SU-DHL-6 (cell line): ENCODE measurements around the gene ENKD1.

Source experiments
- H2AFZ ChIP-seq: fragments of 200-600 bp; sonication (generic); 2 replicates; pipeline ENCODE4 v1.6.1; 2014; ENCODE audit warnings: low read depth, mild to moderate bottlenecking, moderate library complexity, mixed read lengths, antibody characterized with exemption, low read length; ENCODE audit not compliant: severe bottlenecking
- H3F3A ChIP-seq: fragments of 200-600 bp; shearing (Covaris generic); 2 replicates; pipeline ENCODE4 v1.6.0; 2016; ENCODE audit warnings: antibody characterized with exemption, mild to moderate bottlenecking; ENCODE audit not compliant: insufficient read depth
- H3K27ac ChIP-seq: fragments of 200-600 bp; sonication (generic); 2 replicates; pipeline ENCODE4 v1.5.1; 2016; ENCODE audit warnings: low read depth, mild to moderate bottlenecking, low read length, moderate library complexity, mixed read lengths
- H3K27me3 ChIP-seq: fragments of 200-600 bp; sonication (generic), shearing (Covaris generic); 2 replicates; pipeline ENCODE4 v1.6.0; 2014; ENCODE audit warnings: mild to moderate bottlenecking, low read length
- H3K36me3 ChIP-seq: fragments of 200-600 bp; sonication (generic); 2 replicates; pipeline ENCODE4 v1.6.1; 2014; ENCODE audit warnings: mild to moderate bottlenecking, low read length, mixed read lengths
- H3K4me2 ChIP-seq: fragments of 300-600, 200-600 bp; shearing (Covaris generic), sonication (generic); 2 replicates; pipeline ENCODE4 v1.6.0; 2014; ENCODE audit warnings: low read length, low read depth, mild to moderate bottlenecking; ENCODE audit not compliant: poor library complexity, severe bottlenecking
- H3K4me3 ChIP-seq: fragments of 200-600 bp; sonication (generic); 2 replicates; pipeline ENCODE4 v1.5.1; 2014; ENCODE audit warnings: antibody characterized with exemption, low read length, mild to moderate bottlenecking, mixed read lengths; ENCODE audit not compliant: insufficient read depth, poor library complexity, severe bottlenecking
- H3K79me2 ChIP-seq: fragments of 200-600 bp; sonication (generic); 2 replicates; pipeline ENCODE4 v1.6.1; 2014; ENCODE audit warnings: mild to moderate bottlenecking, low read length, moderate library complexity; ENCODE audit not compliant: insufficient read depth
- H3K9ac ChIP-seq: fragments of 200-600 bp; sonication (generic); 2 replicates; pipeline ENCODE4 v1.7.0; 2014; ENCODE audit warnings: mild to moderate bottlenecking, low read length
- H3K9me2 ChIP-seq: fragments of 200-600 bp; sonication (generic); replicated peaks from 2 replicates; pipeline ENCODE4 v1.6.1; 2014; ENCODE audit warnings: low read length; ENCODE audit not compliant: insufficient read depth
- H3K9me3 ChIP-seq: fragments of 200-600 bp; sonication (generic); 2 replicates; pipeline ENCODE4 v1.6.1; 2014; ENCODE audit warnings: low read length, mixed read lengths; ENCODE audit not compliant: insufficient read depth
- H4K20me1 ChIP-seq: fragments of 200-600 bp; sonication (generic); 2 replicates; pipeline ENCODE4 v1.6.1; 2014; ENCODE audit warnings: low read depth, mild to moderate bottlenecking, antibody characterized with exemption, low read length, moderate library complexity, mixed read lengths
- CTCF ChIP-seq: fragments of 200-600 bp; sonication (generic); IDR thresholded peaks from one replicate; pipeline ENCODE4 v1.5.1; 2017; ENCODE audit warnings: antibody characterized with exemption, mild to moderate bottlenecking, low read length, moderate library complexity; ENCODE audit not compliant: insufficient read depth, poor library complexity, severe bottlenecking
- EZH2phosphoT487 ChIP-seq: fragments of 200-600 bp; sonication (generic), shearing (Covaris generic); conservative IDR thresholded peaks from 2 replicates; pipeline ENCODE4 v1.6.1; 2018; ENCODE audit warnings: mild to moderate bottlenecking, antibody characterized with exemption, low read length, moderate library complexity, mixed read lengths

ENKD1 gene

GRCh38 chr16:67613808-67614207 lies 52.7 kb downstream of the ENKD1 start:
- Histone ChIP-seq H3K4me2 (no peak overlapping the region), H3K79me2 (peaks cover 27% of the 10 kb centered on the region), H3K27ac (no peak overlapping the region), H3K4me3 (no peak overlapping the region), H3F3A (0 out of 2 replicates have a peak, but pooled peaks cover 4% of the 10 kb centered on the region), H2AFZ (no peak overlapping the region), H3K9me3 (no peaks in the 10 kb centered on the region), H3K9me2 (no peaks in the 10 kb centered on the region), H3K36me3 (peaks cover 29% of the 10 kb centered on the region; the same call in 1 of the 2 replicates), H4K20me1 (peaks cover 4% of the 10 kb centered on the region; the same call in 1 of the 2 replicates), H3K27me3 (no peaks in the 10 kb centered on the region), H3K9ac (no peak overlapping the region)
- TF ChIP-seq EZH2phosphoT487 (no peak), CTCF (no peak)
